AML-193 (cell line): Measurements from ENCODE around the gene KRTAP10-11.
"Not testable (repeated sequence)": the region's sequence is repeated elsewhere in the genome, so short reads cannot be mapped to it uniquely, and the experiment has no call there.

Experiments used
- DNase-seq, 2 experiments: peaks; one replicate each; lab custom pipeline; 2025; lab: John Stamatoyannopoulos, UW

KRTAP10-11 gene

GRCh38 chr21:44615466-44615865, 30.7 kb upstream of the KRTAP10-11 start:
- no peak for DNase-seq

DNA sequence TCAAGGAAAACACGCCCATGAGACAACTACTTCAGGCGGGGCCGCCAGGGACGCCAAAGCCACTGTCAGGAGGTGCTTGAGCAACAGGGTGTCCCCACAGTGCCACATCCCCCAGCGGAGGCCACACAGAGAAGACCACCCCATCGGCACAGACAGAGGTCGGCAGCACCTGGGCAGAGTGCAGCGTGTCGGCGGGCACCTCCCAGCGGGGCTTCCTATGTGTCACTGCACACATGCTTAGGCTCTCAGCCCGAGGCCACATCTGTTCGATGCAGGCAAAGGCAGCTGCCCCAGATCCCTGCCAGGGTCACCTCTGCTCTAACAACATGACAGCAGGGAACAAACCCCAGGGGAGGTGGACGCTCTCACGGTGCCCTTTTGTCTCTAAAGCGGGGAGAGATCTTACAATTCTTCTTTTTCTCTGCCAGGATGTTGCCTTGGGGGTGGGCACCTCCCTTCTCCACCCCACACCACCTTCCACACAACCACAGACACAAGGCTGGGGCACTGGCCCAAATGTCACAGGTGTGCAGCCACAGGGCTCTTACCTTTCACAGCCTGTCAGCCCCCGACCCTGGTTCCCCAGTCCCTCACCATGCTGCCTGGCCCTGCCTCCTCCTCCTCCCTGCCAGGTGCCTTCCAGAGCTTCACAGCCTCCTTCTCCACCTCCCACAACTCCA, 30.2 kb upstream of the KRTAP10-11 start:
- no peak for DNase-seq

DNA sequence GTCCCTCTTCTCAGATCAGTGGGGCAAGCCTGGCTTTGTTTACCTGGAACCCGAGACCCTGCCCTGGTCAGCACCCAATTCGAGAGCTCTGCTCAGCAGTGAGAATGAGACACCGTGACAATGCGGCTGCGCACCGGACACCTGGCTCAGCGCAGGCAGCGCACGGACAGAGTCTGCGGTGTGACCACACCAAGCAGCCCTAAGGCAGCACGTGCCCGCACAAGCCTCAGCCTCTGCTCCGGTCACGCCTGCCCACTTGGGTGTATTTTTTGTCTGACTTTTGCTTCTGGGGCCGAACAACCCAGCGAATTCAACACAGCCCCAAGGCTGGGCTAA, 29.7 kb upstream of the KRTAP10-11 start:
- no peak for DNase-seq

GRCh38 chr21:44617071-44617501, 29.1 kb upstream of the KRTAP10-11 start:
- DNase-seq: no peak

DNA sequence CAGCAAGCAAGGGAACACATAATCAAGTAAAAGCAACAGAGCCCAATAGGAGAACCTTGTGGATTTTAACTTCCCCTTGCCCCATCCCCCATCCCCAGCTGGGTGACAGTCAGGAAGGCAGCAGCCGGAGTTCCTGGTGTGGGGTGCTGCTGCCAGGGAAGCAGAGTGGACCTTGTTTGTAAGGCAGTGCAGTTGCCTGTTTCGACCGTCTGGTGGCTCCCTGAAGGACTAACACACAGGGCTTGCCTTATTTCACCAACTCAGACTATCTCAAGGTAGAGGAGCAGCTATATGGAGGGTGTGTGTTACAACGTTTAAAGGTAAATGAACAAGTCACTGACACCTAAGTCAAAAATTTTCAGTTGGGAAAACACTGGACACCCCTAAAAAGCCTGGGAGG, 27.7 kb upstream of the KRTAP10-11 start:
- DNase-seq: no peak

DNA sequence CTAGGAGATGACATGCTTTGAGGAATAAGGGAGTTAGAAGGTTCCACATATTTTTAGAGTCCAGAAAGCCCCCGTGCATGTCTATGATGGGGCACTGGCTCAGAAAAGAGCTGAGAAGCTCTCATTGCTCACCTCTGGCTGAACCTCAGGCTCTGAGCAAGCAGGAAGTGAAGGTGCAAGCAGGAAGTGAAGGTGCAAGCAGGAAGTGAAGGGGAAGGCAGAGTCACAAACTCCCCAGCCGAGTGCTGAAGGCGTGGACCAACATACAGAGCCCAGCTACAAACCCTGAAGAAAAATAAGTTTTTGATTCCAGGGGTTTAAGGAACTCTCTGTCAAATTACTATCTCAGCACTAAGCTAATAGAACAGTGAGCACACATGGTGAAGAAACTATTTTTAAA, 27.3 kb upstream of the KRTAP10-11 start:
- no peak for DNase-seq

- DNase-seq: no peak
These were observed 26.3 kb upstream of the KRTAP10-11 start for GRCh38 chr21:44619886-44620285.

GRCh38 chr21:44623575-44623974, 22.6 kb upstream of the KRTAP10-11 start:
- no peak for DNase-seq

DNA sequence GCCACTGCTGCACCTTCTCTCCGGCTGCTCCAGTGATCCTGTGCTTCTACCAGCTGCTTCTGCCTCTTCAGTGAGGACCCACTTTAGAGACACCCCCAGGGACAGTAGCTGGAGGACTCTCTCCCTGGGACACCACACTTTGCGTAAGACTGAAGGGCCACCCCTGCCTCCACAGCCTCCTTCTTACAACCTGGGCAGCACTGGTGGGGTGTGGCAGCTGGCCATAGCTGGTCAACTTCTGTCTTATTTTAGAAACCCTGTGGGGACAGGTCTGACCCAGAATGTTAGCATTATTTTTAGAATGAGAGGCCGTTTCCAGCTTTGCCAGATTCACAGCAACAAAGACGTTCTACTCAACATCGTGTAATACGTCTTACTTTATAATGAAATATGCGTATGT, 20.5 kb upstream of the KRTAP10-11 start:
- no peak for DNase-seq

DNA sequence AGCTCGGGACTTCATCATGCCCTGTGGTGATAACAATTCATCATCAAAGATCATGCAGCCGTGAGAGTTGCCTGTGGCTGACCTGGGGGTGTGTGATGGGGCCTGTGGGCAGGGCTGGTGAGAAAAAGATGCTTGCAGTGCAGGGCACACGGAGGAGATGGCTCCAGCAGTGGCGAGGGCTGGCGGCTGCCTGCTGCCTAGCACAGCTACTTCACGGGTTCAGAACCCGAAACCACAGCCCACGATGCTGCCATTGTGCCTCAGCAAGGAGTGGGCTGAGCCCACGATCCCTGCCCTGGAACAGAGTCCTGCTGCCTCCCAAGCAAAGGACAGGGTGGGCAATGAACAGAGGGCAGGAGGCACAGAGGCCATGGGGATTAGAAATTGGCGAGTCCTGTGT, 20.0 kb upstream of the KRTAP10-11 start:
- no peak for DNase-seq

GRCh38 chr21:44626673-44627143, 19.5 kb upstream of the KRTAP10-11 start, which contains the start of gene KRTAP10-9:
TSS of gene KRTAP10-9 (plus strand) at chr21:44627093. CDS start at chr21:44627172, 79 bp downstream.
- no peak for DNase-seq

- DNase-seq: not testable (repeated sequence)
These were observed 18.9 kb upstream of the KRTAP10-11 start for GRCh38 chr21:44627181-44627822.

- DNase-seq: not testable (repeated sequence)
These were observed 18.4 kb upstream of the KRTAP10-11 start for GRCh38 chr21:44627831-44628233.

GRCh38 chr21:44628707-44629391, 17.4 kb upstream of the KRTAP10-11 start:
- DNase-seq: no peak

GRCh38 chr21:44630440-44630839, 15.8 kb upstream of the KRTAP10-11 start:
- no peak for DNase-seq

DNA sequence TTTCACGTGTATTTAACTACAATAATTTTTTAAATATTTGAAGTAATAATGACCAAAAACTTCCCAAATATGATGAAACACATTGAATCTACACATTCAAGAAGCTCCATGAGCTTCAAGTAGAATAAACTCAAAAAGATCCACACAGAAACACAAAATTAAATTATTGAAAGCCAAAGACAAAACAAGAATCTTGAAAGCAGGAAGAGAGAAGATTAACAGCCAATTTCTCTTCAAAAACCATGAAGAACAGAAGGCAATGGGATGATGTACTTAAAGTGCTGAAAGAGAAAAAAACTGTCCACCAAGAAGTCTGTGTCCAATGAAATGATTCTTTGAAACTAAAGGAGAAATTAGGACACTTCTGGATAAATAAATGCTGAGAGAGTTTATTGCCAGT, 14.1 kb upstream of the KRTAP10-11 start:
- DNase-seq: no peak

GRCh38 chr21:44636209-44637017, 9.8 kb upstream of the KRTAP10-11 start:
- DNase-seq: no peak

DNA sequence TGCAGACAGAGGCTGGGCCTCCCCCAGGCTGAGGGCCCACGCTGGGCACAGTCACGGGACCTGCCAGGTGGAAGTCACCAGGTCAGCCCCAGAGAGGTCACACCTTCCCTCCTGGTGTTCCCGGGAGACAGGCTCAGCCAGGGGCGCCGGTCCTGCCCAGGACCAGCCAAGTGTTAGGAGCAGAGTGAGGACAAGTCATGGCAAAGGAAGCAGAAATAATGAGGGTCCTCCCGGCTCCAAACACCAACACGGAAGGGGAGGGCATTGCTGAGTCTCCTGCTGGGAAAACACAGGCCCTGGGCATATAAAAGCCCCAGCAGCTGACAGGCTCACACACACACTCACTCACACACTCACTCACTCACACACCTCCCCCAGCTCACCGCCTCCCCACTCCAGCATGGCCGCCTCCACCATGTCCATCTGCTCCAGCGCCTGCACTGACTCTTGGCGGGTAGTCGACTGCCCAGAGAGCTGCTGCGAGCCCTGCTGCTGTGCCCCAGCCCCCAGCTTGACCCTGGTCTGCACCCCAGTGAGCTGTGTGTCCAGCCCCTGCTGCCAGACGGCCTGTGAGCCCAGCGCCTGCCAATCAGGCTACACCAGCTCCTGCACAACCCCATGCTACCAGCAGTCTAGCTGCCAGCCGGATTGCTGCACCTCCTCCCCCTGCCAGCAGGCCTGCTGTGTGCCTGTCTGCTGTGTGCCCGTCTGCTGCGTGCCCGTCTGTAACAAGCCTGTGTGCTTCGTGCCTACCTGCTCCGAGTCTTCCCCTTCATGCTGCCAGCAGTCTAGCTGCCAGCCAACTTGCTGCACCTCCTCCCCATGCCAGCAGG, 9.0 kb upstream of the KRTAP10-11 start, which contains the start of gene KRTAP10-10:
TSS of gene KRTAP10-10 (plus strand) at position 339 of the 833 bp plus-strand sequence. CDS start at position 401, 62 bp downstream.
- DNase-seq: no peak

- not testable (repeated sequence) for DNase-seq
These were observed 8.3 kb upstream of the KRTAP10-11 start for GRCh38 chr21:44637851-44638348.

- DNase-seq: not testable (repeated sequence)
These were observed 7.5 kb upstream of the KRTAP10-11 start for GRCh38 chr21:44638506-44639330.
